Measurements from ENCODE around the gene BMI1. TPM values are rescaled to one million over a fixed set of nuclear protein-coding genes. Genes with fewer than 3 reads are reported as not detected.
A peak's percentile ranks its signal among the peaks of the same experiment; 100 is the strongest.

The BMI1 gene
- total RNA-seq, 1 donor from 2014 or later, result 48.5 TPM

- Mint-ChIP-seq H3K4me3 (ENCODE audit: unreplicated experiment) (peak overlapping the region; percentile 77), H3K27me3 (ENCODE audit: unreplicated experiment) (peaks cover 32% of the 10 kb centered on the region), H3K4me1 (ENCODE audit: unreplicated experiment) (peaks cover 32% of the 10 kb centered on the region), H3K27ac (ENCODE audit: unreplicated experiment) (peak overlapping the region; percentile 68), H3K36me3 (ENCODE audit: unreplicated experiment) (peaks cover 32% of the 10 kb centered on the region), H3K9me3 (ENCODE audit: unreplicated experiment) (no peaks in the 10 kb centered on the region)
- no peak for DNase-seq (ENCODE audit: extremely low spot score, unreplicated experiment)
- no peak for TF ChIP-seq CTCF (IDR thresholded peaks at IDR 0.05)
Observed at GRCh38 chr10:22326145-22326702, 5.3 kb downstream of the BMI1 start.

- peaks cover 28% of the 10 kb centered on the region for H3K36me3 Mint-ChIP-seq (ENCODE audit: unreplicated experiment)
- peaks cover 27% of the 10 kb centered on the region for H3K27me3 Mint-ChIP-seq (ENCODE audit: unreplicated experiment)
- no peak for DNase-seq (ENCODE audit: extremely low spot score, unreplicated experiment)
- no peak overlapping the region for H3K27ac Mint-ChIP-seq (ENCODE audit: unreplicated experiment)
- H3K9me3 Mint-ChIP-seq (ENCODE audit: unreplicated experiment), result peaks cover 4% of the 10 kb centered on the region
- no peak for TF ChIP-seq CTCF (IDR thresholded peaks at IDR 0.05)
- H3K4me3 Mint-ChIP-seq (ENCODE audit: unreplicated experiment), result no peak overlapping the region
- peaks cover 22% of the 10 kb centered on the region for H3K4me1 Mint-ChIP-seq (ENCODE audit: unreplicated experiment)
Observed at GRCh38 chr10:22329150-22329549, 8.3 kb downstream of the BMI1 start.

GRCh38 chr10:22332116-22332692, 11.3 kb downstream of the BMI1 start:
- Mint-ChIP-seq H3K4me1 (ENCODE audit: unreplicated experiment) (peaks cover 15% of the 10 kb centered on the region), H3K27me3 (ENCODE audit: unreplicated experiment) (peaks cover 36% of the 10 kb centered on the region), H3K36me3 (ENCODE audit: unreplicated experiment) (peaks cover 24% of the 10 kb centered on the region), H3K4me3 (ENCODE audit: unreplicated experiment) (no peak overlapping the region), H3K9me3 (ENCODE audit: unreplicated experiment) (peaks cover 4% of the 10 kb centered on the region), H3K27ac (ENCODE audit: unreplicated experiment) (no peak overlapping the region)
- DNase-seq (ENCODE audit: extremely low spot score, unreplicated experiment), result no peak
- TF ChIP-seq CTCF (IDR thresholded peaks at IDR 0.05), result no peak

- H3K4me1 Mint-ChIP-seq (ENCODE audit: unreplicated experiment), result peaks cover 16% of the 10 kb centered on the region
- peaks cover 4% of the 10 kb centered on the region for H3K9me3 Mint-ChIP-seq (ENCODE audit: unreplicated experiment)
- peaks cover 19% of the 10 kb centered on the region for H3K36me3 Mint-ChIP-seq (ENCODE audit: unreplicated experiment)
- H3K4me3 Mint-ChIP-seq (ENCODE audit: unreplicated experiment), result peak overlapping the region; percentile 47
- no peak for TF ChIP-seq CTCF (IDR thresholded peaks at IDR 0.05)
- H3K27me3 Mint-ChIP-seq (ENCODE audit: unreplicated experiment), result peaks cover 47% of the 10 kb centered on the region
- DNase-seq (ENCODE audit: extremely low spot score, unreplicated experiment), result no peak
- H3K27ac Mint-ChIP-seq (ENCODE audit: unreplicated experiment), result no peak overlapping the region
Observed at GRCh38 chr10:22333167-22333974, 12.5 kb downstream of the BMI1 start.

GRCh38 chr10:22333975-22334282, 13.0 kb downstream of the BMI1 start:
- Mint-ChIP-seq H3K4me3 (ENCODE audit: unreplicated experiment) (peak overlapping the region; percentile 47), H3K27me3 (ENCODE audit: unreplicated experiment) (peaks cover 53% of the 10 kb centered on the region), H3K36me3 (ENCODE audit: unreplicated experiment) (peaks cover 19% of the 10 kb centered on the region)

More at GRCh38 chr10:22333975-22334282, 13.0 kb downstream of the BMI1 start:
- H3K4me1 Mint-ChIP-seq (ENCODE audit: unreplicated experiment), result peaks cover 16% of the 10 kb centered on the region
- no peak for DNase-seq (ENCODE audit: extremely low spot score, unreplicated experiment)
- H3K9me3 Mint-ChIP-seq (ENCODE audit: unreplicated experiment), result peaks cover 4% of the 10 kb centered on the region
- no peak for TF ChIP-seq CTCF (IDR thresholded peaks at IDR 0.05)
- H3K27ac Mint-ChIP-seq (ENCODE audit: unreplicated experiment), result no peak overlapping the region
